Measurements from ENCODE around the gene FOXO6.

The FOXO6 gene

GRCh38 chr1:41327383-41327999 is 33.7 kb upstream of the FOXO6 start:
- Histone ChIP-seq H3K36me3 (replicated peaks; ENCODE audit: low read depth, low read length) (no peaks in the 10 kb centered on the region), H3K4me2 (ENCODE audit: low read length) (no peak overlapping the region), H3K9me3 (ENCODE audit: insufficient read depth, low read length) (no peaks in the 10 kb centered on the region), H2AFZ (ENCODE audit: low read depth, low read length) (no peak overlapping the region), H4K20me1 (ENCODE audit: insufficient read depth, low read length) (no peaks in the 10 kb centered on the region), H3K4me3 (ENCODE audit: low read length) (no peak overlapping the region), H3K4me1 (ENCODE audit: low read length) (no peaks in the 10 kb centered on the region), H3K27ac (ENCODE audit: low read length) (no peak overlapping the region), H3K9ac (ENCODE audit: low read length) (no peak overlapping the region), H3K27me3 (ENCODE audit: low read depth, low read length) (no peaks in the 10 kb centered on the region), H3K79me2 (ENCODE audit: low read length) (no peaks in the 10 kb centered on the region)
- TF ChIP-seq CTCF (IDR thresholded peaks at IDR 0.05; ENCODE audit: low read depth, low read length) (no peak), EZH2phosphoT487 (IDR thresholded peaks at IDR 0.05; ENCODE audit: low read depth) (no peak)

- H3K4me2 ChIP-seq (ENCODE audit: low read length) = no peak overlapping the region
- H3K79me2 ChIP-seq (ENCODE audit: low read length) = no peaks in the 10 kb centered on the region
- no peaks in the 10 kb centered on the region for H3K4me1 ChIP-seq (ENCODE audit: low read length)
- no peak overlapping the region for H3K9ac ChIP-seq (ENCODE audit: low read length)
- H3K27ac ChIP-seq (ENCODE audit: low read length) = no peak overlapping the region
- H4K20me1 ChIP-seq (ENCODE audit: insufficient read depth, low read length) = no peaks in the 10 kb centered on the region
- no peak overlapping the region for H2AFZ ChIP-seq (ENCODE audit: low read depth, low read length)
- H3K36me3 ChIP-seq (replicated peaks; ENCODE audit: low read depth, low read length) = no peaks in the 10 kb centered on the region
- H3K27me3 ChIP-seq (ENCODE audit: low read depth, low read length) = no peaks in the 10 kb centered on the region
- no peaks in the 10 kb centered on the region for H3K9me3 ChIP-seq (ENCODE audit: insufficient read depth, low read length)
- TF ChIP-seq CTCF (IDR thresholded peaks at IDR 0.05; ENCODE audit: low read depth, low read length) (no peak), EZH2phosphoT487 (IDR thresholded peaks at IDR 0.05; ENCODE audit: low read depth) (no peak)
- no peak overlapping the region for H3K4me3 ChIP-seq (ENCODE audit: low read length)
Observed at GRCh38 chr1:41328001-41328615, 33.1 kb upstream of the FOXO6 start.

- Histone ChIP-seq H3K9me3 (ENCODE audit: insufficient read depth, low read length) (no peaks in the 10 kb centered on the region), H3K27ac (ENCODE audit: low read length) (no peak overlapping the region), H3K4me3 (ENCODE audit: low read length) (no peak overlapping the region), H3K4me2 (ENCODE audit: low read length) (no peak overlapping the region), H3K79me2 (ENCODE audit: low read length) (no peaks in the 10 kb centered on the region), H3K36me3 (replicated peaks; ENCODE audit: low read depth, low read length) (no peaks in the 10 kb centered on the region), H3K4me1 (ENCODE audit: low read length) (no peaks in the 10 kb centered on the region), H2AFZ (ENCODE audit: low read depth, low read length) (no peak overlapping the region), H3K9ac (ENCODE audit: low read length) (no peak overlapping the region), H3K27me3 (ENCODE audit: low read depth, low read length) (no peaks in the 10 kb centered on the region), H4K20me1 (ENCODE audit: insufficient read depth, low read length) (no peaks in the 10 kb centered on the region)
- TF ChIP-seq CTCF (IDR thresholded peaks at IDR 0.05; ENCODE audit: low read depth, low read length) (no peak), EZH2phosphoT487 (IDR thresholded peaks at IDR 0.05; ENCODE audit: low read depth) (no peak)
Observed at GRCh38 chr1:41328780-41329640, 32.2 kb upstream of the FOXO6 start.
